Neural cell (in vitro differentiated cells): ENCODE data around the gene PIP5K1B. TPM values are rescaled to one million over a fixed set of nuclear protein-coding genes. Genes with fewer than 3 reads are reported as not detected.

ENCODE experiments used
- H2AFZ ChIP-seq: fragments of 200-600, 300-800 bp; sonication (generic), shearing (Covaris generic); 2 replicates; pipeline ENCODE4 v1.6.0; 2014; ENCODE audit warnings: low read depth, mild to moderate bottlenecking, antibody characterized with exemption, low read length, moderate library complexity
- H3F3A ChIP-seq: fragments of 200-600 bp; shearing (Covaris generic); 2 replicates; pipeline ENCODE4 v1.6.1; 2016; ENCODE audit warnings: mild to moderate bottlenecking, moderate library complexity, mixed read lengths, antibody characterized with exemption, low read length; ENCODE audit not compliant: insufficient read depth, poor library complexity, severe bottlenecking
- H3K27ac ChIP-seq: fragments of 200-600, 300-800 bp; sonication (generic), shearing (Covaris generic); 2 replicates; pipeline ENCODE4 v1.5.1; 2014; ENCODE audit warnings: mild to moderate bottlenecking, low read length, moderate library complexity
- H3K27me3 ChIP-seq: fragments of 300-800, 200-600 bp; sonication (generic), shearing (Covaris generic); 2 replicates; pipeline ENCODE4 v1.6.0; 2014; ENCODE audit warnings: mild to moderate bottlenecking, low read depth, low read length, moderate library complexity; ENCODE audit not compliant: insufficient read depth
- H3K36me3 ChIP-seq: fragments of 300-800, 200-600 bp; sonication (generic), shearing (Covaris generic); 2 replicates; pipeline ENCODE4 v1.5.1; 2014; ENCODE audit warnings: mild to moderate bottlenecking, antibody characterized with exemption, low read length, moderate library complexity; ENCODE audit not compliant: insufficient read depth
- H3K4me2 ChIP-seq: fragments of 300-800, 200-600 bp; sonication (generic), shearing (Covaris generic); 2 replicates; pipeline ENCODE4 v1.6.0; 2014; ENCODE audit warnings: mild to moderate bottlenecking, low read length
- H3K4me3 ChIP-seq: fragments of 300-800, 200-600 bp; sonication (generic), shearing (Covaris generic); 2 replicates; pipeline ENCODE4 v1.5.1; 2014; ENCODE audit warnings: mild to moderate bottlenecking, low read length, moderate library complexity
- H3K79me2 ChIP-seq: fragments of 200-600 bp; shearing (Covaris generic); replicated peaks from 2 replicates; pipeline ENCODE4 v1.6.0; 2014; ENCODE audit warnings: mild to moderate bottlenecking, low read length, moderate library complexity; ENCODE audit not compliant: insufficient read depth
- H3K9ac ChIP-seq: fragments of 300-800, 200-600 bp; sonication (generic), shearing (Covaris generic); 2 replicates; pipeline ENCODE4 v1.6.1; 2016; ENCODE audit warnings: mild to moderate bottlenecking, low read length, mixed read lengths
- H3K9me2 ChIP-seq: fragments of 200-600 bp; shearing (Covaris generic); 2 replicates; pipeline ENCODE4 v1.6.1; 2016; ENCODE audit warnings: mild to moderate bottlenecking, low read length, mixed read lengths; ENCODE audit not compliant: insufficient read depth
- H3K9me3 ChIP-seq: fragments of 200-600, 300-800 bp; sonication (generic), shearing (Covaris generic); 2 replicates; pipeline ENCODE4 v1.6.1; 2016; ENCODE audit warnings: mild to moderate bottlenecking, mixed run types, low read length, moderate library complexity, mixed read lengths
- H4K20me1 ChIP-seq: fragments of 200-600 bp; shearing (Covaris generic); 2 replicates; pipeline ENCODE4 v1.6.1; 2016; ENCODE audit warnings: mild to moderate bottlenecking, mixed run types; ENCODE audit not compliant: insufficient read depth
- EP300 ChIP-seq: fragments of 450-650 bp; conservative IDR thresholded peaks from 2 replicates; pipeline ENCODE4 v1.6.1; 2014; ENCODE audit warnings: antibody characterized with exemption, mild to moderate bottlenecking, moderate library complexity; ENCODE audit not compliant: poor library complexity, severe bottlenecking
- EZH2 ChIP-seq: fragments of 200-600, 300-800 bp; shearing (Covaris generic), sonication (generic); IDR thresholded peaks from 2 replicates; pipeline ENCODE4 v1.6.1; 2014; ENCODE audit warnings: antibody characterized with exemption, low read length, borderline replicate concordance, mild to moderate bottlenecking; ENCODE audit not compliant: insufficient read depth, poor library complexity, severe bottlenecking
- MXI1 ChIP-seq: fragments of 450-650 bp; conservative IDR thresholded peaks from 2 replicates; pipeline ENCODE4 v1.6.1; 2014; ENCODE audit warnings: antibody characterized with exemption, mild to moderate bottlenecking; ENCODE audit not compliant: poor library complexity, severe bottlenecking
- POLR2AphosphoS5 ChIP-seq: IDR thresholded peaks from 2 replicates; pipeline ENCODE4 v1.6.1; 2012
- RAD21 ChIP-seq: fragments of 450-650 bp; conservative IDR thresholded peaks from 2 replicates; pipeline ENCODE4 v1.6.1; 2014; ENCODE audit warnings: antibody characterized with exemption, mild to moderate bottlenecking, moderate library complexity
- SMC3 ChIP-seq: fragments of 450-650 bp; conservative IDR thresholded peaks from 2 replicates; pipeline ENCODE4 v1.6.1; 2014; ENCODE audit warnings: antibody characterized with exemption, mild to moderate bottlenecking, moderate library complexity; ENCODE audit not compliant: poor library complexity
- TAF1 ChIP-seq: IDR thresholded peaks from 2 replicates; pipeline ENCODE4 v1.6.1; 2012; ENCODE audit warnings: low read depth
- polyA plus RNA-seq: library from polyadenylated mRNA; depleted of rRNA; stranded (reverse); fragments of >200 nt; gene quantifications from 2 replicates; pipeline ENCODE4 v1.2.3, GENCODE V29; 2014
- TF ChIP-seq, protein P1 (sequence below): fragments of 450-650 bp; IDR thresholded peaks from 2 replicates; pipeline ENCODE4 v1.5.1; 2014; ENCODE audit warnings: antibody characterized with exemption, mild to moderate bottlenecking, moderate library complexity; ENCODE audit not compliant: poor library complexity, severe bottlenecking
- TF ChIP-seq, protein P2 (sequence below): IDR thresholded peaks from 2 replicates; pipeline ENCODE4 v1.6.1; 2012; ENCODE audit warnings: borderline replicate concordance

The PIP5K1B gene
- polyA plus RNA-seq, 1 donor from 2014 or later = 1.5 TPM

GRCh38 chr9:68932458-68932857 is 227.4 kb downstream of the PIP5K1B start:
- H3K9me2 ChIP-seq = no peaks in the 10 kb centered on the region
- no peak overlapping the region for H2AFZ ChIP-seq
- no peak overlapping the region for H3K9ac ChIP-seq
- no peak for TF ChIP-seq RAD21
- no peak overlapping the region for H3K4me3 ChIP-seq
- H4K20me1 ChIP-seq = no peaks in the 10 kb centered on the region
- no peaks in the 10 kb centered on the region for H3K9me3 ChIP-seq
- H3K36me3 ChIP-seq = no peaks in the 10 kb centered on the region
- H3K27me3 ChIP-seq = no peaks in the 10 kb centered on the region
- H3K79me2 ChIP-seq = no peaks in the 10 kb centered on the region
- no peaks in the 10 kb centered on the region for H3F3A ChIP-seq
- no peak overlapping the region for H3K27ac ChIP-seq
- no peak overlapping the region for H3K4me2 ChIP-seq

GRCh38 chr9:68933434-68934328 is 228.6 kb downstream of the PIP5K1B start:
- Histone ChIP-seq H3K4me2 (no peak overlapping the region), H3K27ac (no peak overlapping the region), H3K36me3 (no peaks in the 10 kb centered on the region), H3K4me3 (no peak overlapping the region), H2AFZ (no peak overlapping the region), H3K27me3 (no peaks in the 10 kb centered on the region), H3K9me3 (no peaks in the 10 kb centered on the region), H3F3A (no peaks in the 10 kb centered on the region), H3K9ac (no peak overlapping the region), H3K9me2 (no peaks in the 10 kb centered on the region), H4K20me1 (no peaks in the 10 kb centered on the region), H3K79me2 (no peaks in the 10 kb centered on the region)
- TF ChIP-seq RAD21 (no peak), MXI1 (no peak), POLR2AphosphoS5 (no peak), EP300 (no peak), EZH2 (no peak), SMC3 (no peak), TAF1 (no peak)
- TF ChIP-seq, protein P1, sequence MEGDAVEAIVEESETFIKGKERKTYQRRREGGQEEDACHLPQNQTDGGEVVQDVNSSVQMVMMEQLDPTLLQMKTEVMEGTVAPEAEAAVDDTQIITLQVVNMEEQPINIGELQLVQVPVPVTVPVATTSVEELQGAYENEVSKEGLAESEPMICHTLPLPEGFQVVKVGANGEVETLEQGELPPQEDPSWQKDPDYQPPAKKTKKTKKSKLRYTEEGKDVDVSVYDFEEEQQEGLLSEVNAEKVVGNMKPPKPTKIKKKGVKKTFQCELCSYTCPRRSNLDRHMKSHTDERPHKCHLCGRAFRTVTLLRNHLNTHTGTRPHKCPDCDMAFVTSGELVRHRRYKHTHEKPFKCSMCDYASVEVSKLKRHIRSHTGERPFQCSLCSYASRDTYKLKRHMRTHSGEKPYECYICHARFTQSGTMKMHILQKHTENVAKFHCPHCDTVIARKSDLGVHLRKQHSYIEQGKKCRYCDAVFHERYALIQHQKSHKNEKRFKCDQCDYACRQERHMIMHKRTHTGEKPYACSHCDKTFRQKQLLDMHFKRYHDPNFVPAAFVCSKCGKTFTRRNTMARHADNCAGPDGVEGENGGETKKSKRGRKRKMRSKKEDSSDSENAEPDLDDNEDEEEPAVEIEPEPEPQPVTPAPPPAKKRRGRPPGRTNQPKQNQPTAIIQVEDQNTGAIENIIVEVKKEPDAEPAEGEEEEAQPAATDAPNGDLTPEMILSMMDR = no peak
- TF ChIP-seq, protein P2, sequence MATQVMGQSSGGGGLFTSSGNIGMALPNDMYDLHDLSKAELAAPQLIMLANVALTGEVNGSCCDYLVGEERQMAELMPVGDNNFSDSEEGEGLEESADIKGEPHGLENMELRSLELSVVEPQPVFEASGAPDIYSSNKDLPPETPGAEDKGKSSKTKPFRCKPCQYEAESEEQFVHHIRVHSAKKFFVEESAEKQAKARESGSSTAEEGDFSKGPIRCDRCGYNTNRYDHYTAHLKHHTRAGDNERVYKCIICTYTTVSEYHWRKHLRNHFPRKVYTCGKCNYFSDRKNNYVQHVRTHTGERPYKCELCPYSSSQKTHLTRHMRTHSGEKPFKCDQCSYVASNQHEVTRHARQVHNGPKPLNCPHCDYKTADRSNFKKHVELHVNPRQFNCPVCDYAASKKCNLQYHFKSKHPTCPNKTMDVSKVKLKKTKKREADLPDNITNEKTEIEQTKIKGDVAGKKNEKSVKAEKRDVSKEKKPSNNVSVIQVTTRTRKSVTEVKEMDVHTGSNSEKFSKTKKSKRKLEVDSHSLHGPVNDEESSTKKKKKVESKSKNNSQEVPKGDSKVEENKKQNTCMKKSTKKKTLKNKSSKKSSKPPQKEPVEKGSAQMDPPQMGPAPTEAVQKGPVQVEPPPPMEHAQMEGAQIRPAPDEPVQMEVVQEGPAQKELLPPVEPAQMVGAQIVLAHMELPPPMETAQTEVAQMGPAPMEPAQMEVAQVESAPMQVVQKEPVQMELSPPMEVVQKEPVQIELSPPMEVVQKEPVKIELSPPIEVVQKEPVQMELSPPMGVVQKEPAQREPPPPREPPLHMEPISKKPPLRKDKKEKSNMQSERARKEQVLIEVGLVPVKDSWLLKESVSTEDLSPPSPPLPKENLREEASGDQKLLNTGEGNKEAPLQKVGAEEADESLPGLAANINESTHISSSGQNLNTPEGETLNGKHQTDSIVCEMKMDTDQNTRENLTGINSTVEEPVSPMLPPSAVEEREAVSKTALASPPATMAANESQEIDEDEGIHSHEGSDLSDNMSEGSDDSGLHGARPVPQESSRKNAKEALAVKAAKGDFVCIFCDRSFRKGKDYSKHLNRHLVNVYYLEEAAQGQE = no peak
